Measurements from ENCODE around the gene TUBA1B. TPM values are rescaled to one million over a fixed set of nuclear protein-coding genes. Genes with fewer than 3 reads are reported as not detected.
"Not testable (repeated sequence)": the region's sequence is repeated elsewhere in the genome, so short reads cannot be mapped to it uniquely, and the experiment has no call there.

The TUBA1B gene
- polyA plus RNA-seq, 1 donor = 751 TPM

DNA sequence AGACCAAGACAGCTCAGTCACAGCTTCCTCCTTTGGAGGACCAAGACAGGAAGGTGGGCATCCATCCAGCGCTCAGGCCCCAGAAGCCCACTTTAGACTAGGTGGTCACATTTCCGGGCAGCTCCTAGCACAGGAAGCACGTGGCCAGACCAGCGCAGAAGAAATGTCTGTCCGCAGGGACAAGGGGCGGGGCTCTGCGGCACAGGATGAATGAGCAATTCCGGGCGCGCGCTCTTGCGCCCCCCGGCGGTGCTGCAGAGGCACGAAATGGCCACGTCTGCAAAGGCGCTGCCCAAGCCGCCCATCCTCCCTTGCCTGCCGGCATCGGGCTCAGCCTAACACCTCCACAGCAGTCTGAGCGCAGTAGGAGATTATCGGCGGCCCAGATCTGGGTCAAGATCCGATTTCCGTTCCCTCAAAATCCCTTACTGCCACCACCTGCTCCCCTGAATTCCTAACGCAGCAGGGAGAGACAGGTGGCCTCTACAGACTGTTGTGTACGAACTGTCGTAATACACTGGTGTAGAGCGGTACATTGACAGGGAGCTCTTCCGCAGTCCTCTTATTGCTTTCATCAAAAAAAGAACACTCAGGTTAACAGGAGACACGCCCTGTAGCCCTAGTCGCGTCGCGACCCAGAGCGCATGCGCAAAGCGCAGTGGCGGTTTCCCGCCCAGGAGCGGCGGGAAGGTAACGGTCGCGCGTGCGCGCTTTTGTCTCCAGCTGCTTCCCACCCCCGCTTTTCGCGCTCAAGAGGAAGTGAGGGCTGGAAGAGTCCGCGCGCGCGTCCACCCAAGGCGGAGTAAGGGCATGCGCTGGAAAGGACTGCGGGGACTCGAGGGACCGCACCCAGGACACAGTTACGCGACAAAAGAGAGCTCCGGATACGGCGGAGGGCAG, 794 bp downstream of the TUBA1B start:
- Histone ChIP-seq H3K4me3 (ENCODE audit: low read length) (peak overlapping the region; percentile 94), H3K36me3 (ENCODE audit: control insufficient read depth, insufficient read depth, low read length) (peaks cover 20% of the 10 kb centered on the region), H3K4me1 (ENCODE audit: control insufficient read depth, insufficient read depth, low read length) (peaks cover 12% of the 10 kb centered on the region), H3K27me3 (ENCODE audit: control insufficient read depth, insufficient read depth, low read length) (no peaks in the 10 kb centered on the region), H3K9me3 (ENCODE audit: control insufficient read depth, low read depth, low read length) (no peaks in the 10 kb centered on the region), H3K27ac (ENCODE audit: low read length) (peak overlapping the region; percentile 99)
- peak; percentile 94 to 96 for DNase-seq
- no CpG with 5 or more reads among the region's 66 CpGs for WGBS (ENCODE audit: insufficient coverage, low lambda C conversion rate)

DNA sequence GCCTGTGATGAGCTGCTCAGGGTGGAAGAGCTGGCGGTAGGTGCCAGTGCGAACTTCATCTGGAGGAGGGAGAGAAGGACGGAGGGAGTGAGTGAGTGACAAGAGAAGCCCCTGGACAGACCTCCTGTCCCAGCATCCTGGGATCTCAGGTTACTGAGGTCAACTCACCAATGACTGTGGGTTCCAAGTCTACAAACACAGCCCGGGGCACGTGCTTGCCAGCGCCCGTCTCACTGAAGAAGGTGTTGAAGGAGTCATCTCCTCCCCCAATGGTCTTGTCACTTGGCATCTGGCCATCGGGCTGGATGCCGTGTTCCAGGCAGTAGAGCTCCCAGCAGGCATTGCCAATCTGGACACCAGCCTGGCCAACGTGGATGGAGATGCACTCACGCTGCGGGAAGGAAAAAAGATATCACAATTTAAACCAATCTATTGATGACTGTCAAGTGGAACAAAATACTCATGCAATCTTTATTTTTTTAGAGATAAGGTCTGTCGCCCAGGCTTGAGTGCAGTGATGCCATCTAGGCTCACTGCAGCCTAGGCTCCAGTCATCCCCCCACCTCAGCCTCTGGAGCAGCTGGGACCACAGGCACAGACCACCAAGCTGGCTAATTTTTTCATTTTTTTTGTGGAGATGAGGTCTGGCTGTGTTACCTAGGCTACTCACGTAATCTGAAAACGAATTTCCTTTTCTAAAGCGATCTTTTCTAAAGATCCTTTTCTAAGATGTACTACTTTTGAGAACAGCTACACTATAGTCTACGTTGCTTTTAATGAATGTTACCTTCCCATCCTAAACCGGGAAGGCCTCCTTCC, 1.7 kb downstream of the TUBA1B start:
- Histone ChIP-seq H3K9me3 (ENCODE audit: control insufficient read depth, low read depth, low read length) (no peaks in the 10 kb centered on the region), H3K36me3 (ENCODE audit: control insufficient read depth, insufficient read depth, low read length) (peaks cover 20% of the 10 kb centered on the region), H3K4me1 (ENCODE audit: control insufficient read depth, insufficient read depth, low read length) (peaks cover 12% of the 10 kb centered on the region), H3K27ac (ENCODE audit: low read length) (peak overlapping the region; percentile 99), H3K4me3 (ENCODE audit: low read length) (peak overlapping the region; percentile 94), H3K27me3 (ENCODE audit: control insufficient read depth, insufficient read depth, low read length) (no peaks in the 10 kb centered on the region)
- WGBS (ENCODE audit: insufficient coverage, low lambda C conversion rate) = 67% methylated on average over 5 of the region's 18 CpGs
- no peak for DNase-seq

DNA sequence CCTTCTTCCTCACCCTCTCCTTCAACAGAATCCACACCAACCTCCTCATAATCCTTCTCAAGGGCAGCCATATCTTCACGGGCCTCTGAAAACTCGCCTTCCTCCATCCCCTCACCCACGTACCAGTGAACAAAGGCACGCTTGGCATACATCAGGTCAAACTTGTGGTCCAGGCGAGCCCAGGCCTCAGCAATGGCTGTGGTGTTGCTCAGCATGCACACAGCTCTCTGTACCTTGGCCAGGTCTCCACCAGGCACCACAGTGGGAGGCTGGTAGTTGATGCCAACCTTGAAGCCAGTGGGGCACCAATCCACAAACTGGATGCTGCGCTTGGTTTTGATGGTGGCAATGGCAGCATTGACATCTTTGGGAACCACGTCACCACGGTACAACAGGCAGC, 3.2 kb downstream of the TUBA1B start:
- DNase-seq; H3K27me3 ChIP-seq (ENCODE audit: control insufficient read depth, insufficient read depth, low read length); H3K27ac ChIP-seq (ENCODE audit: low read length); H3K9me3 ChIP-seq (ENCODE audit: control insufficient read depth, low read depth, low read length); H3K4me3 ChIP-seq (ENCODE audit: low read length): not testable (repeated sequence)
- no CpG with 5 or more reads among the region's 8 CpGs for WGBS (ENCODE audit: insufficient coverage, low lambda C conversion rate)
- H3K36me3 ChIP-seq (ENCODE audit: control insufficient read depth, insufficient read depth, low read length) = peaks cover 20% of the 10 kb centered on the region
- H3K4me1 ChIP-seq (ENCODE audit: control insufficient read depth, insufficient read depth, low read length) = peaks cover 12% of the 10 kb centered on the region

- Histone ChIP-seq H3K4me1 (ENCODE audit: control insufficient read depth, insufficient read depth, low read length) (peaks cover 10% of the 10 kb centered on the region), H3K9me3 (ENCODE audit: control insufficient read depth, low read depth, low read length) (no peaks in the 10 kb centered on the region), H3K36me3 (ENCODE audit: control insufficient read depth, insufficient read depth, low read length) (peaks cover 20% of the 10 kb centered on the region), H3K27me3 (ENCODE audit: control insufficient read depth, insufficient read depth, low read length) (no peaks in the 10 kb centered on the region), H3K27ac (ENCODE audit: low read length) (no peak overlapping the region), H3K4me3 (ENCODE audit: low read length) (no peak overlapping the region)
- 93% methylated on average over 3 of the region's 4 CpGs for WGBS (ENCODE audit: insufficient coverage, low lambda C conversion rate)
- no peak for DNase-seq
Observed at GRCh38 chr12:49126852-49127763, 4.1 kb downstream of the TUBA1B start.

DNA sequence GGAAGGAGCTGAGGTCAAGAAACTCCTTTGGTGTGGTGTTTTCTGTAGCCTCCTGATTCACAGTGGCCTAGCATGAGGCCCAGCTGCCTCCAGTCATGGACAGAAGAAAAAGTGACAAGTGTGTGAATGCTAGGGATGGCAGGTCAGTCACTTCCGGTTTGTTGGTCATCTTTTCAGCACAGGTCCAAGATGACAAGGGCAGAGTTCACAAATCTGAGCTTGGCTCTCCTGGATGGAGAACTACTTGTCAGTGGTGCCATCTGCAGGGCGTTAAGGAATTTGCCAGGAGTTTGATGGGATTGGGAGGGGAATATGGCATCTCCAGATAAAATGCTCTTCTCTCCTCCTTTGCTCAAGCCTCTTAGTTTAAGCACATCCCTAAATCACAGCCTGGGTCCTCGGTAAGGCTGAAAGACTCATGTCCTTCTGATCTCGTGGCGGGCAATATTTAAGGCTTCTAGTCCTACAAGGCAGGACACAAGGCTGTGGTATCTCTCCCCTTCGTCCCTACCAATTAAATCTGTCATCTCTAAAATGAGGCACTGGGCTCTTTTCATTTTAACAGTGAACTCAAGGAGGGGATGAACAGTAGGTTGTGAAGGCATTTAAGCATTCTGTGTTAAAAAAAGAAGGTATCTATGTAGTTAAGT, 10.0 kb downstream of the TUBA1B start:
- DNase-seq = peak; percentile 58 to 70
- Histone ChIP-seq H3K4me3 (ENCODE audit: low read length) (no peak overlapping the region), H3K27ac (ENCODE audit: low read length) (no peak overlapping the region), H3K27me3 (ENCODE audit: control insufficient read depth, insufficient read depth, low read length) (no peaks in the 10 kb centered on the region), H3K9me3 (ENCODE audit: control insufficient read depth, low read depth, low read length) (no peaks in the 10 kb centered on the region), H3K36me3 (ENCODE audit: control insufficient read depth, insufficient read depth, low read length) (no peaks in the 10 kb centered on the region), H3K4me1 (ENCODE audit: control insufficient read depth, insufficient read depth, low read length) (no peaks in the 10 kb centered on the region)
- WGBS (ENCODE audit: insufficient coverage, low lambda C conversion rate) = no CpG with 5 or more reads among the region's 6 CpGs

- H3K36me3 ChIP-seq (ENCODE audit: control insufficient read depth, insufficient read depth, low read length) = peaks cover 7% of the 10 kb centered on the region
Observed at GRCh38 chr12:49111206-49111605, 20.0 kb downstream of the TUBA1B start.

DNA sequence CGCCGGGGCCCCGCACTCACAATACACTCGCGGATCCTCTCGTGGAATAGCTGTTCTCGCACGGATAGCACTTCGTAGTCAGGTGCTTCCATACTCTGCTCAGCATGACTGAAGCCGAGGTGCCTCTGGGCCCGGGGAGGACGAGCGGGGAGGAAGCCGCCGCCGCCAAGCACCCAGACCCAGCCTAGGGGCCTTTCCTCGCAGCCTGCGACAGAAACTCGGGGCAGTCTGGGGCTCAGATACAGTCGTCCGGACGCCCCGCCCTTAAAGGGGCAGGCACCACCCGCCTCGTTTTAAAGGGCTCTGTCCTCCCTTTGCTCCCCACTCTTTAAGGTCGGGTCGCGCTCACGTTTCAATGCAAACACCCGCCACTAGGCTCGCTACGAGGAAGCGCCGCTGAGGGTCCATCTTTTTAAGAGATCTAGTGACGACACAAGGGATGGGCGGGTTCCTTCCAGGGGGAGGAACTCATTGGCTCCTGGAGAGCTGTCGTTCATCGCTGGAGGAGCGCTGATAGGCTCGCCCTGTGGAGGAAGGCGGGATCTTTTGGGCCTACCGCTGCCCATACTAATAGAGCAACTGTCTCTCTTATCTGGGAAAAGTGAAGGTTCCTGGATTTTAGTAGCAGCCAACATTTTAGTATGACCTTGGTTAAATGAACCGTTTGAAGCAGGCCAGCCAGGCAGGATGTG, 20.6 kb downstream of the TUBA1B start, which contains the start of gene LMBR1L:
Gene LMBR1L (minus strand): TSS at position 384 of the 692 bp plus-strand sequence. CDS start 292 bp downstream, at position 92.
- DNase-seq = peak; percentile 97 to 98
- Histone ChIP-seq H3K36me3 (ENCODE audit: control insufficient read depth, insufficient read depth, low read length) (peaks cover 13% of the 10 kb centered on the region), H3K4me3 (ENCODE audit: low read length) (peak within 1 kb of the TSS; percentile 95), H3K27me3 (ENCODE audit: control insufficient read depth, insufficient read depth, low read length) (no peaks in the 10 kb centered on the region), H3K4me1 (ENCODE audit: control insufficient read depth, insufficient read depth, low read length) (peaks cover 36% of the 10 kb centered on the region), H3K9me3 (ENCODE audit: control insufficient read depth, low read depth, low read length) (no peaks in the 10 kb centered on the region), H3K27ac (ENCODE audit: low read length) (peak within 1 kb of the TSS; percentile 95)
- WGBS (ENCODE audit: insufficient coverage, low lambda C conversion rate) = no CpG with 5 or more reads among the region's 43 CpGs

More at GRCh38 chr12:49111206-49111605, 20.0 kb downstream of the TUBA1B start:
- Histone ChIP-seq H3K9me3 (ENCODE audit: control insufficient read depth, low read depth, low read length) (no peaks in the 10 kb centered on the region), H3K4me1 (ENCODE audit: control insufficient read depth, insufficient read depth, low read length) (peaks cover 31% of the 10 kb centered on the region), H3K27ac (ENCODE audit: low read length) (peak overlapping the region; percentile 95), H3K27me3 (ENCODE audit: control insufficient read depth, insufficient read depth, low read length) (no peaks in the 10 kb centered on the region), H3K4me3 (ENCODE audit: low read length) (peak overlapping the region; percentile 95)
- 20% methylated on average over 1 of the region's 6 CpGs for WGBS (ENCODE audit: insufficient coverage, low lambda C conversion rate)
- DNase-seq = peak in 1 of 2 donors; percentile 56

DNA sequence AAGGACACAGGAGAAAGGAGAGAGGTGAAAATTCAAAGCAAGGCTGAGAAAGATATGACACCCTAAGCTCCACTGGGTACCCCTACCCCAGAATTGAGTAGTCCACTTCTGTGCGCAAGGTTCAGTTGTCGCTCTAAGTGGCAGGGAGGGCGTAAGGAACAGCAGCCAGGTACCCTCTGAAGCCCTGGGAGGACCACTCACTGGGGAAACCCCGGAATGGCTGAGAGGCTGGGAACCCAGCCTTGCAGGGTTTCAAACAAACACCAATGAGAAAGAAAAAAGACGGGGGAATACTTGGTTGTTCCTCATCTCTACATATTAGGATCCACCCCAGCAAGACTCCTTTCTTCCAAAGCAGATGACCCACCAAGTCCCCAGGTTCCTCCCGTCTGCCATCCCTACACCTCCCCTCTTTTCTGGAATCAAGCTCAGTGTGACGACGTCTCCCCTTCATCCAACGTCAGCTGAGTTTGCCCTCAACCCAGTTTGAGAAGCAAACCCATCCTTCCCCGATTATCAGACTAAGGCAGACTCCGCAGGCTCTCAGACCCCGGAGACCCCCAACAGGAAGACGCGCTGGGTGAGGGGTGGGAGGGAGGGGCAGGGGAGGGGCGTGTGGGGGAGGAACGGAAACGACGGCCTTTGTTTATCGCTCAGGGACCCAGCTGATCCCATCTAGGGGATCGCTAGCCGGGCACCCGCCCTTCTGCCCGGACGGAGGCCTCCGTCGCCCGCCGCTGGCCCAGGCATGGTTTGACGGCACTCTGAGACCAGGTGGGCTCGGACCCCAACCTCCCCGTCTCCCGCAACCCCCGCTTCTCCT, 21.3 kb downstream of the TUBA1B start:
- Histone ChIP-seq H3K36me3 (ENCODE audit: control insufficient read depth, insufficient read depth, low read length) (peaks cover 21% of the 10 kb centered on the region), H3K4me1 (ENCODE audit: control insufficient read depth, insufficient read depth, low read length) (peaks cover 36% of the 10 kb centered on the region), H3K27me3 (ENCODE audit: control insufficient read depth, insufficient read depth, low read length) (no peaks in the 10 kb centered on the region), H3K27ac (ENCODE audit: low read length) (peak overlapping the region; percentile 95), H3K4me3 (ENCODE audit: low read length) (peak overlapping the region; percentile 95), H3K9me3 (ENCODE audit: control insufficient read depth, low read depth, low read length) (no peaks in the 10 kb centered on the region)
- 0% methylated on average over 1 of the region's 33 CpGs for WGBS (ENCODE audit: insufficient coverage, low lambda C conversion rate)
- DNase-seq = peak in 1 of 2 donors; percentile 49
